ENCODE data around the gene P2RY14. TPM values are rescaled to one million over a fixed set of nuclear protein-coding genes. Genes with fewer than 3 reads are reported as not detected.

P2RY14 gene
- total RNA-seq (under 1 TPM; 0.26 to 0.90 TPM), total RNA-seq (1.3 to 3.2 reads per million in 2 donors)

DNA sequence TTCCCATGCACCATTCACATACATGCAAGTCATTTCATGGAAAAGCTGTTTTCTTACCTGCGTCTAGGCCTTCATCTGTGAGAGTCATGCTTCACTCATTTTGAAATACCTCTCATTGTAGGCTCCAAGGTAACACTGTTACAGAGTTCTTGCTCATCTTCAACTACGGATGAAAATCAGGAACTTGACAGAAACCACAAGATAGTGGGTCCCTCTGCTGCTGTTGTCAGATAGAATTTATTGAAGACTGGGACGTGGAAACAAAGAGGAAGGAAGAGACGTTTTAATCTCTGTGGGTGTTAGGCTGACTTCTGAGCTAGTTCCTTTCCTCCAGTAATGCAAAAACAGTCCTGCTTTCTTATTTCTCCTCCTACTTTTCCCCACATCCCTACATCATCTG lies at the start of gene P2RY14:
Gene P2RY14 (minus strand): TSS at position 313 of the 400 bp plus-strand sequence. CDS start 64,226 bp downstream, outside the sequence.
- H3K9me3 ChIP-seq (ENCODE audit: control insufficient read depth, low read length, poor library complexity, severe bottlenecking), result no peaks in the 10 kb centered on the region
- H3K27me3 Mint-ChIP-seq, result no peaks in the 10 kb centered on the region
- H3K36me3 Mint-ChIP-seq (ENCODE audit: low read depth), result no peaks in the 10 kb centered on the region
- H3K4me1 Mint-ChIP-seq, result peaks cover 35% of the 10 kb centered on the region
- DNase-seq (no peak), ATAC-seq (peak; percentile 28)
- peak within 1 kb of the TSS; percentile 95 for H3K27ac Mint-ChIP-seq
- no peak within 1 kb of the TSS for H3K4me3 Mint-ChIP-seq

DNA sequence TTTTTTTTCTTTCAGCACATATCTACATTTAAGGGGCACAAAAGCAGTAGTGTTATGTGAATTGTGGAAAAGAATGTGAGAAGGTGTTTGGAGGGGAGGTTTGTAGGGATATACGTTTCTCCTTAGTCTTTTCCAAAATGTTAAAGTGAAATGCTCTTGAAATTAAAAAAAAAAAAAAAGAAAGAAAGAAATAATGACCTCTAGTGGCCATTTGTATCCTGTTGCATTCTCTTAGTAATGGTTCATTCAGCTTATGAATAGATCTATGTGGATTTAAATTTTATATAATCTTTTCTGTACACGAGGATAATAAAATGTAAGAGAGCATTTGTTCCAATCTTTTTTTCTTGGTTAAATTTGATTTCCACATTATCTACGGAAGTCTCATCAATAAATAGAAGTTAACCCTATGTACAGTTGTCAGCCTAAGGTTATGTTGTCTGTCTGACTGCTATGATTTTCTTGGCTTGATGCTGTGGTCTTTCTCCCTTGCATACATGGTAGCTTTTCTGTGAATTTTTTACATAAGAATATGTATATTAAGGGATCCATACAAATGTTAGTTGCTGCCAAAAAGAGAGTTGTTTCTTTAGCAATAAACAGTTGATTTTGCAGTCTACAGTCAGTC lies 49.3 kb upstream of the P2RY14 start:
- Mint-ChIP-seq H3K27me3 (peaks cover 56% of the 10 kb centered on the region), H3K4me3 (no peak overlapping the region), H3K36me3 (ENCODE audit: low read depth) (no peaks in the 10 kb centered on the region), H3K4me1 (peaks cover 4% of the 10 kb centered on the region), H3K27ac (no peak overlapping the region)
- DNase-seq (no peak), ATAC-seq (no peak)
- no peaks in the 10 kb centered on the region for H3K9me3 ChIP-seq (ENCODE audit: control insufficient read depth, low read length, poor library complexity, severe bottlenecking)

DNA sequence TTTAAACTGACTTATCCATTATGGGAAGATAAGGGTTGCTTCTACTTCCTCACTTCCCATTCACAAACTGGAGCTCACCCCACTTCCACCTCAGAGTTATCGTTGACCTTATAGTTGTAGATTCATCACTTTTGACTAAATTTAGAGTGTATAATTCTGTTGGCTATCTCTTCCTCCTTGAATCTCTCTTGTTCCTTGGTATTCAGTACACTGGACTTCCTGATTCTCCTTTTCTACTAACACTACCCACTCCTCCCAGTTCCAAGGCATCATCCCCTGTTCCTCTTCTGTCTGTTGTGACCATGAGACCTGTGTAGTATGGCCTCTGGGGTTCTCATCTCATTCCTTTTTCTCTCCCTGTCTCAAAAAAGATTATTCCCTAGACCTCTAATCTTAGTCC lies 44.2 kb upstream of the P2RY14 start:
- no peak for ATAC-seq
- H3K27ac Mint-ChIP-seq, result no peak overlapping the region
- no peaks in the 10 kb centered on the region for H3K4me1 Mint-ChIP-seq
- H3K36me3 Mint-ChIP-seq (ENCODE audit: low read depth), result peaks cover 2% of the 10 kb centered on the region
- H3K4me3 Mint-ChIP-seq, result no peak overlapping the region
- H3K27me3 Mint-ChIP-seq, result peaks cover 42% of the 10 kb centered on the region
- H3K9me3 ChIP-seq (ENCODE audit: control insufficient read depth, low read length, poor library complexity, severe bottlenecking), result no peaks in the 10 kb centered on the region
- no peak for DNase-seq

DNA sequence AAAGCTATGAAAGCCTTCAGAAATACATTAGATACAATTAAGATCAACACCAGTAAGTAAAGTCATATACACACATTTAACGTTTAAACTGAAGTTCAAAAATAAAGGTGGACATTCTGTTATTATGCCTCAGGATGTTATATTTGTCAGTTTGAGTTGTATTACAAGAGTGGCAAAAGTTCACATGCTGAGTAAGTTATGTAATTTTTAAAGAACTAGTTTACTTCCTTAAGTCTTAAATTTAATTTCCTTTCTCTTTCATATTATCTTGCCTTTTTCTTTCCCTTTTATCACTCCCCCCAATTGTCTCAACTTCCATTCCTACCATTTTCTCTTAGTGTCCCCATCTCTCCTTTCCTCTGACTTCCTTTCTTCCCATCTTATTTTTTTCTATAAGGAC lies 43.2 kb upstream of the P2RY14 start:
- H3K27ac Mint-ChIP-seq, result no peak overlapping the region
- DNase-seq, result no peak
- peaks cover 35% of the 10 kb centered on the region for H3K27me3 Mint-ChIP-seq
- H3K36me3 Mint-ChIP-seq (ENCODE audit: low read depth), result peaks cover 2% of the 10 kb centered on the region
- no peaks in the 10 kb centered on the region for H3K4me1 Mint-ChIP-seq
- no peak for ATAC-seq
- no peaks in the 10 kb centered on the region for H3K9me3 ChIP-seq (ENCODE audit: control insufficient read depth, low read length, poor library complexity, severe bottlenecking)
- no peak overlapping the region for H3K4me3 Mint-ChIP-seq

DNA sequence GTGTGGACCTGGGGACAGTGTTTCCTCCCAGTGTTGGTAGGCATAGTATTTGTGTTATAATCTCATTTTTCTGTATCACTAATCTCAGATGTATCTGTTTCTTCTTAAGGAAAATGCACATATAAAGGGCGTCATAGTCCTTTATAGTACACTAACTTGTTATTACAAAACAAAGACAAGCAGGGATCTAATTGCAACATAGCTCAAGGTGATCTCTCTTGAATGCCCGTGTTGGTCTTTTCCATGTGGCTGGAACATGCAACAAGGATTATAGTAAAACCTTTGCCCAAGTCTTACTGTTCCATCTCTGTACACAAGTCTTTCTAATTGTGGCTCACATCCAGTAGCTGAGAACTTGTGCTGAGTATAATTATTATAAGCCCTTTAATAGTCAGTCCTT lies 41.8 kb upstream of the P2RY14 start:
- ATAC-seq (no peak), DNase-seq (no peak)
- no peak overlapping the region for H3K4me3 Mint-ChIP-seq
- H3K27ac Mint-ChIP-seq, result no peak overlapping the region
- H3K9me3 ChIP-seq (ENCODE audit: control insufficient read depth, low read length, poor library complexity, severe bottlenecking), result no peaks in the 10 kb centered on the region
- peaks cover 2% of the 10 kb centered on the region for H3K4me1 Mint-ChIP-seq
- H3K36me3 Mint-ChIP-seq (ENCODE audit: low read depth), result peaks cover 2% of the 10 kb centered on the region
- peaks cover 25% of the 10 kb centered on the region for H3K27me3 Mint-ChIP-seq

DNA sequence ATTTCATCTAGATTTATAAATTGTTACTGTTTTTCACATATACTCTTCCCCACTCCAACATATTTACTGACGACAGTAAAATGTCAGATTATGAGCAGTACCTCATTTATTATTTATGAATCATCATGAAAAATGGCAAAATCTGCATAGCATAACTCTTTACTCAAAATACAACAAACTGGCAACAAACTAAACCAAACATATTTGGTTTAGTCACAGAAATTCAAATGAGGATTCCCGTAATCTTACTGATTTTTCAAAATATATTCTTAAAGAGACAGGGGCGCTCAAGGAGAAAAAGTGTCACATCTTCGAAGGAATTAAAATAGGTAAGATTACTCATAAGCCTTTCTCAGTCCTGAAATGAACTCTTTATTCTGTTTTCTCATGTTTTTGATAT lies 41.3 kb upstream of the P2RY14 start:
- H3K27ac Mint-ChIP-seq, result no peak overlapping the region
- peaks cover 25% of the 10 kb centered on the region for H3K27me3 Mint-ChIP-seq
- no peak for ATAC-seq

DNA sequence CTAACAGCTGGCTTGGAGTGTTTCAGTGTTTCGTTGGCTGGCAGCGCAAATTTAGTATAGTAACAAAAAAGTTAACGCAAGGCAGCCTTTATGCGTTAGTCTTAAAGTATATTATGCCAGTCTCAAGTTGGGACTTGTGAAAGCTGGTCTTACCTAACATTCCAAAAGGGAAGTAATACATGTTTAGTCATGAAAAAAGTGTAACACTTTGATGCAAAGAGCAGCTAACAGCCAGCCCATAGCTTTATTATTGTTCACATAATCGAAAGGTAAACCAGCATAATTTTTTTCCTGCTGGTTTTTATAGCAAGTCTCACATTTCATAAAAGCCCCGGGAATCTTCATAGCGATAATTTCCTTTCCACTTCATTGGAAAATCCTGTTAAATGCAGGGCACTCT lies 40.6 kb upstream of the P2RY14 start:
- no peak for ATAC-seq

More for the DNA sequence above, 41.3 kb upstream of the P2RY14 start:
- no peaks in the 10 kb centered on the region for H3K9me3 ChIP-seq (ENCODE audit: control insufficient read depth, low read length, poor library complexity, severe bottlenecking)
- H3K4me3 Mint-ChIP-seq, result no peak overlapping the region
- DNase-seq, result no peak
- H3K4me1 Mint-ChIP-seq, result peaks cover 2% of the 10 kb centered on the region
- peaks cover 2% of the 10 kb centered on the region for H3K36me3 Mint-ChIP-seq (ENCODE audit: low read depth)

DNA sequence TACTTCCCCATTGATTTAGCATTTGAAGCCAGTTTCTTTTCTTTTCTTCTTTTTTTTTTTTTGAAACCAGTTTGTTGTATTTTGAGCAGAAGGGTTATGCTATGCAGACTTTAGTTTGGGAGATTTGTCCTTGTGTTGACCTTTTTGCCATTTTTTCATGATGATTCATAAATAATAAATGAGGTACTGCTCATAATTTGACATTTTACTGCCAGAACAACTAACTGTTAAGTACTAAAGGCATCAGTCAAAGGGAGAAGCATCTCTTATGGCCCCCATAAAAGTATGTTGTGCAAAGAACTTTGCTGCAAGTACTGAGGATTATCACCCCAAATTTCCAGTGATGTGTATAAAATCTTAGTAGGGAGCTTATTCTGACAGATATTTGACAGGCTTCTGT lies 40.0 kb upstream of the P2RY14 start:
- H3K9me3 ChIP-seq (ENCODE audit: control insufficient read depth, low read length, poor library complexity, severe bottlenecking), result no peaks in the 10 kb centered on the region
- Mint-ChIP-seq H3K27me3 (peaks cover 15% of the 10 kb centered on the region), H3K4me1 (peaks cover 2% of the 10 kb centered on the region), H3K36me3 (ENCODE audit: low read depth) (peaks cover 2% of the 10 kb centered on the region), H3K27ac (no peak overlapping the region), H3K4me3 (no peak overlapping the region)
- DNase-seq, result no peak
- no peak for ATAC-seq

More for the DNA sequence above, 40.6 kb upstream of the P2RY14 start:
- peaks cover 22% of the 10 kb centered on the region for H3K27me3 Mint-ChIP-seq
- H3K36me3 Mint-ChIP-seq (ENCODE audit: low read depth), result peaks cover 2% of the 10 kb centered on the region
- H3K4me3 Mint-ChIP-seq, result no peak overlapping the region
- DNase-seq, result no peak
- no peak overlapping the region for H3K27ac Mint-ChIP-seq
- H3K4me1 Mint-ChIP-seq, result peaks cover 2% of the 10 kb centered on the region
- no peaks in the 10 kb centered on the region for H3K9me3 ChIP-seq (ENCODE audit: control insufficient read depth, low read length, poor library complexity, severe bottlenecking)

DNA sequence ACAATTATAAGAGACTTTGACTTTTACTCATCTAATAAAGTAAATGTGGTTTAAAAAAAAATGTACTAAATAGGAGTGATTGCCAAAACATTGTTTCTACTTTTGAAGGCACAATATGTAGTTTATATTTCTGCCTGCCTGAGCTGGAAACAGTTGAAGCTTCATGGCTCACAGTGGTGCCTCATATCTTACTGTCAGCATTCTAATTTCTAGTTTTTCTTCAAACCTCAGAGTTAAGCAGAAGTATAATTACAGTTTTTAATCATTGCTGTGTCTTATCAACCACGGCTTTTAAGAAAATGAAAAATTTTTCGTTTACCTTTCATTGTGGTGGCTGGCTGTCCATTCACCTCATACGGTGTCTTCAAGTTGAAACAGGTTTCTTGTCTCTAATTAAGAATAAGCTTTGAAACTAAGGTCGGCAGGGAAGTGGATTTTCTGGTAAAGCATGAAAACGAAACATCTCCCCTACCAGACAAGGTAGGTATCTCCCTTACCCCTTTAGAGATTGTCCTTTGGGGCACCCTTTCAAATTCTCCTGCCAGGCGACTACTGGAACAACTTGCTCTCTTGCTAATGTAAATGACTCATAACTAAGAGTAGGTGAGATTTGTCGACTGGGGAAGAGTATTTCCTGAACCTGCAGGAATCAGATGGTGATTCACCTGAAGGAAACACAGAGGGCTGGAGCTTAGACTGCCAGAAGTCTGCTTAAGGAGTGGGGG lies 38.1 kb upstream of the P2RY14 start, which contains the start of gene GPR87:
Gene GPR87 (minus strand): TSS at position 554 of the 725 bp plus-strand sequence. CDS start 16,720 bp downstream, outside the sequence.
- DNase-seq (no peak), ATAC-seq (no peak)
- Mint-ChIP-seq H3K4me1 (peaks cover 2% of the 10 kb centered on the region), H3K27ac (no peak within 1 kb of the TSS), H3K27me3 (peaks cover 10% of the 10 kb centered on the region), H3K4me3 (no peak within 1 kb of the TSS), H3K36me3 (ENCODE audit: low read depth) (peaks cover 2% of the 10 kb centered on the region)
- no peaks in the 10 kb centered on the region for H3K9me3 ChIP-seq (ENCODE audit: control insufficient read depth, low read length, poor library complexity, severe bottlenecking)

DNA sequence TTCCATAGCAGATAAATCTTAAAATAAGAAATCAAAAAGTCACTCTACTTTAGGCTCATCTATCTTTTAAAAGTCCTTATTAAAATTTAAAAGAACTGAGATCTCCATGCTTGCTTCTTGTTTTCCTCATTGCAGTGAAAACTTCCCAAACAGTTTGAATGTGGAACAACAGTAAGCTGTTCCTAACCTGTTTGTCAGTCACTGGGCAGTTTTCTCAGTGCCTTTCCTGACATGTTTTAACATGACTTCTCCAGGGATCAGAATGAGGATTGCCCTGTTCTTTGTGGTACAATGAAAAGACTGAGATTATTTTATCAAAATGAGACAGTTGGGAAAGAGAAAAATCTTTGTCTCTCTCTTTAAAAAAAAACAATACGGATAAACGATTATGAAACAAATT lies 37.5 kb upstream of the P2RY14 start:
- no peak for ATAC-seq
- peaks cover 2% of the 10 kb centered on the region for H3K36me3 Mint-ChIP-seq (ENCODE audit: low read depth)
- peaks cover 2% of the 10 kb centered on the region for H3K4me1 Mint-ChIP-seq
- no peak overlapping the region for H3K4me3 Mint-ChIP-seq
- H3K9me3 ChIP-seq (ENCODE audit: control insufficient read depth, low read length, poor library complexity, severe bottlenecking), result no peaks in the 10 kb centered on the region
- no peak overlapping the region for H3K27ac Mint-ChIP-seq
- no peak for DNase-seq
- peaks cover 9% of the 10 kb centered on the region for H3K27me3 Mint-ChIP-seq

DNA sequence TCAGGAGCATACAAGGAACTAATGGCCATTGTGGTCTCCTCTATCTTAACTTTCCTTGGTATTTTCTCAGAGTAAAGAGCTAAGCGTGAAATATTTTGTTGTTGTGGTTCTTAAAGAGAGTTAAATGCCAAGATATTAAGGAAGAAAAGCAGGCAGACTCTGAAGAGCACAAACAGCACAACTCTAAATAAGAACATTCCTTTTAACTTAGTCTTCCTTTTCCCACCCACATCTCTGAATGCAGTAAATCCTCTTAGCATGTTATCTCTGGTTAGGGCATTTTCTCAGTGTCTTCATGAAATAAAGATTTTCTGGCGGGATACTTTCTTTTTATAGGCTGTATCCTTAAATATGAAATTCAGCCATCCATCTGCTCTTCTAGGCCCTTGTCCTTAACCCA lies 36.8 kb upstream of the P2RY14 start:
- H3K4me1 Mint-ChIP-seq, result peaks cover 2% of the 10 kb centered on the region
- DNase-seq, result no peak
- no peak for ATAC-seq
- H3K27me3 Mint-ChIP-seq, result peaks cover 2% of the 10 kb centered on the region
- no peaks in the 10 kb centered on the region for H3K9me3 ChIP-seq (ENCODE audit: control insufficient read depth, low read length, poor library complexity, severe bottlenecking)
- H3K27ac Mint-ChIP-seq, result no peak overlapping the region
- no peak overlapping the region for H3K4me3 Mint-ChIP-seq
- peaks cover 2% of the 10 kb centered on the region for H3K36me3 Mint-ChIP-seq (ENCODE audit: low read depth)

DNA sequence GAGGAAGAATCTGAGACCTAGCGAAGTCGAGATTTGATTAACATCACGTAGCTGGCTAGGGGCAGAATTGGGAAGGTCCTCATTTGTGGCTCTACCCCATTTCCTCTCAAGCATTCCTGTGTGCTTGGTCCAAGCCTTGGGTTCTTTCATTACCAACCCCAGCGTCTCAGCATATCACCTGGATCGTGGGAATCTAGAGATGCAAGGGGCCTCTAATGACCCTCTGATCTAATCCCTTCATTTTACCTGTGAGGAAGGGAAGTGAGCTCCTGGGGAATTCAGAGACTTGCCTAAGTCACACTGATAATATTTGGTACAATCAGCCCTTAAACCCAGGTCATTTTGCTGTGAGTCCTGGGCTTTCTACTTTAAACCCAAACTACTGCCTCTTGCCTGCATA lies 36.3 kb upstream of the P2RY14 start:
- DNase-seq (no peak), ATAC-seq (no peak)
- H3K27me3 Mint-ChIP-seq, result no peaks in the 10 kb centered on the region
- H3K36me3 Mint-ChIP-seq (ENCODE audit: low read depth), result no peaks in the 10 kb centered on the region
- H3K4me3 Mint-ChIP-seq, result no peak overlapping the region
- H3K4me1 Mint-ChIP-seq, result peaks cover 2% of the 10 kb centered on the region
- no peak overlapping the region for H3K27ac Mint-ChIP-seq
- H3K9me3 ChIP-seq (ENCODE audit: control insufficient read depth, low read length, poor library complexity, severe bottlenecking), result no peaks in the 10 kb centered on the region

DNA sequence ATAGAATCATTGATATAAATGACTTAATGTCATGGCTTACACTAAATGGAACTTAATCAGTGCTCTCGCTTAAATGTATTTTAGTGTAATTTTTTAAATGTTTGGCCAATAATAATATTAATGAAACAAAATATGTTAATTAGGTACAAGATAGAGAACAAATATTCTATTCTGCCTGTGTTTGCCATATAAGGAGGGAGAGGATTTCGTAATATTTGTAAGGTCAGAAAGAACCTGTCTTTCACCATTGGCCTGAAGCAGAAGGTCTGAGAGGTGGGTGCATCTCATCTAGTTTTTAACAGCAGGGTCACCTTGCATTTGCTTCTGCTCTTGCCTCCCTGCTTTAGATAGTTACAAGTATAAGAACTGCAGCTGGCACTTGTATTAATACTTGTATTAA lies 35.8 kb upstream of the P2RY14 start:
- Mint-ChIP-seq H3K4me1 (peaks cover 2% of the 10 kb centered on the region), H3K27ac (no peak overlapping the region), H3K4me3 (no peak overlapping the region), H3K36me3 (ENCODE audit: low read depth) (no peaks in the 10 kb centered on the region), H3K27me3 (no peaks in the 10 kb centered on the region)
- H3K9me3 ChIP-seq (ENCODE audit: control insufficient read depth, low read length, poor library complexity, severe bottlenecking), result no peaks in the 10 kb centered on the region
- ATAC-seq (no peak), DNase-seq (no peak)

DNA sequence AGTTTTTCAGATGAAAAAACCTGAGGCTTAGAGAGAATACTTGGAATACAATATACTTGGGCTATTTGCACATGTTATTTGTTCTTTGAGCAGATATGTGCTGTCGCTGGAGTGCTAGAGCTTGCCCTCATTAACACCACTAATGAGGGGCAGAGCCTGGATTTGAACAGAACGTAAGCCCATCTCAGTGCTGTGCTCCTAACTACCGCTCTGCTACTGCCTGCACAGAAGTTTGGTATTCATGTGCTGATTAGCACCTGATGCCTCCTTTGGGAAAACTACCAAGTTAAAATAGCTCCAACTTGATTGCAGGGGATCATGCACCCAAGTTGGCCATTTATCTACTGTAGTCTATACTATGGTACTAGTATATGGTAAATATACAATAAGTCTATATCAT lies 34.6 kb upstream of the P2RY14 start:
- H3K4me3 Mint-ChIP-seq, result no peak overlapping the region
- no peaks in the 10 kb centered on the region for H3K27me3 Mint-ChIP-seq
- no peak overlapping the region for H3K27ac Mint-ChIP-seq
- peaks cover 2% of the 10 kb centered on the region for H3K4me1 Mint-ChIP-seq
- ATAC-seq (no peak), DNase-seq (no peak)
- H3K36me3 Mint-ChIP-seq (ENCODE audit: low read depth), result no peaks in the 10 kb centered on the region
- H3K9me3 ChIP-seq (ENCODE audit: control insufficient read depth, low read length, poor library complexity, severe bottlenecking), result no peaks in the 10 kb centered on the region
